Measurements from ENCODE around the gene CADM1.

CADM1 gene

GRCh38 chr11:115363921-115364320 lies 140.3 kb downstream of the CADM1 start:
- Histone ChIP-seq H3K4me1 (ENCODE audit: control insufficient read depth, insufficient read depth, low read length) (no peaks in the 10 kb centered on the region), H3K36me3 (ENCODE audit: control insufficient read depth, insufficient read depth, low read length) (no peaks in the 10 kb centered on the region)
- 93 to 94% methylated on average over 3 of the region's 3 CpGs for WGBS, 2 experiments

GRCh38 chr11:115363426-115363825 lies 140.8 kb downstream of the CADM1 start:
- 91% methylated on average over 2 of the region's 2 CpGs; no CpG with 5 or more reads in 1 of the 2 experiments for WGBS, 2 experiments
- H3K27ac ChIP-seq (ENCODE audit: insufficient read depth, low read depth, low read length, poor library complexity, severe bottlenecking) = no peak overlapping the region
- H3K27me3 ChIP-seq (ENCODE audit: control insufficient read depth, insufficient read depth, low read length, poor library complexity, severe bottlenecking) = no peaks in the 10 kb centered on the region
- no peak overlapping the region for H3K4me3 ChIP-seq (ENCODE audit: insufficient read depth, low read depth, low read length)
- no peaks in the 10 kb centered on the region for H3K9me3 ChIP-seq (ENCODE audit: control insufficient read depth, low read length)
- H3K36me3 ChIP-seq (ENCODE audit: control insufficient read depth, insufficient read depth, low read length) = no peaks in the 10 kb centered on the region
- H3K4me1 ChIP-seq (ENCODE audit: control insufficient read depth, insufficient read depth, low read length) = no peaks in the 10 kb centered on the region

More at GRCh38 chr11:115363921-115364320, 140.3 kb downstream of the CADM1 start:
- H3K9me3 ChIP-seq (ENCODE audit: control insufficient read depth, low read length) = no peaks in the 10 kb centered on the region
- no peak overlapping the region for H3K27ac ChIP-seq (ENCODE audit: insufficient read depth, low read depth, low read length, poor library complexity, severe bottlenecking)
- H3K4me3 ChIP-seq (ENCODE audit: insufficient read depth, low read depth, low read length) = no peak overlapping the region
- H3K27me3 ChIP-seq (ENCODE audit: control insufficient read depth, insufficient read depth, low read length, poor library complexity, severe bottlenecking) = no peaks in the 10 kb centered on the region

DNA sequence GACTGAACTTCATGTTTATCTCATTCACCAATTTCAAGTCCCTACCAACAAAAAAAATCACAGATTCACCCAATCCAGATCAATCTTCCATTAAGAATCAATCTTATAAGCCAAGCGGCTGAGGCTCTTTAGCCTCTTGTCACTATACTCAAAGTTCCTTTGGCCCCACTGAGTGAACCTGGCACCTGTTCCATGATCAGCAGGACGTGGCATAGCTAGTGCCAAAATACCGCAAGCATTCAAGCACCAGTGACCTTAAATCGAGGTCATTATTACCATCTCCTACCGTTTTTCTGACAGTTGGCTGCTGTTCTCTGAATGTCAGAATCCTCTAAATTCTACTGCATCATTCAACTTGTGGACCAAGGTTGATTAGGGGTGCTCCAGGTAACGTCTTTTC lies 141.2 kb downstream of the CADM1 start:
- WGBS, 2 experiments = 92 to 94% methylated on average over 6 of the region's 6 CpGs
- Histone ChIP-seq H3K4me1 (ENCODE audit: control insufficient read depth, insufficient read depth, low read length) (no peaks in the 10 kb centered on the region), H3K9me3 (ENCODE audit: control insufficient read depth, low read length) (no peaks in the 10 kb centered on the region), H3K27ac (ENCODE audit: insufficient read depth, low read depth, low read length, poor library complexity, severe bottlenecking) (no peak overlapping the region), H3K27me3 (ENCODE audit: control insufficient read depth, insufficient read depth, low read length, poor library complexity, severe bottlenecking) (no peaks in the 10 kb centered on the region), H3K36me3 (ENCODE audit: control insufficient read depth, insufficient read depth, low read length) (no peaks in the 10 kb centered on the region), H3K4me3 (ENCODE audit: insufficient read depth, low read depth, low read length) (no peak overlapping the region)

DNA sequence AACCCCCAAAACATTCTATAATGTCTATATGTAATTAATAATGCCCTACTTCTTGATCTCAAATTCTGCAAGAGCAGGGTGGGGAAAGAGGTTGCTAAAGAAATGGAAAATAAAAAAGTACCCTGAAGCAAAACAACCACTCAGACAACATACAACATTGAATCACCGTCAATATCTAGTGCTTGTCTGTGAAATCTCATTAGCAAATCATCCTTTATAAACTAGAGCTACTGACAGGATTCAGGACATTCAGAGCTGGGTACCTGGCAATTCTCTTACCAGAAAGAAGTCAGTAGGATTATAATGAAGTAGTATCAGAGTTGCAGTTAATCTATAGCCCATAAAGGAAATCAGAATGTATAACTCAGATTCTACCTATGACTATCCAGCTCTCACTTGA lies 143.2 kb downstream of the CADM1 start:
- Histone ChIP-seq H3K4me1 (ENCODE audit: control insufficient read depth, insufficient read depth, low read length) (no peaks in the 10 kb centered on the region), H3K27me3 (ENCODE audit: control insufficient read depth, insufficient read depth, low read length, poor library complexity, severe bottlenecking) (no peaks in the 10 kb centered on the region), H3K9me3 (ENCODE audit: control insufficient read depth, low read length) (no peaks in the 10 kb centered on the region), H3K4me3 (ENCODE audit: insufficient read depth, low read depth, low read length) (no peak overlapping the region), H3K36me3 (ENCODE audit: control insufficient read depth, insufficient read depth, low read length) (no peaks in the 10 kb centered on the region), H3K27ac (ENCODE audit: insufficient read depth, low read depth, low read length, poor library complexity, severe bottlenecking) (no peak overlapping the region)
- 96 to 100% methylated on average over 1 of the region's 1 CpG for WGBS, 2 experiments

DNA sequence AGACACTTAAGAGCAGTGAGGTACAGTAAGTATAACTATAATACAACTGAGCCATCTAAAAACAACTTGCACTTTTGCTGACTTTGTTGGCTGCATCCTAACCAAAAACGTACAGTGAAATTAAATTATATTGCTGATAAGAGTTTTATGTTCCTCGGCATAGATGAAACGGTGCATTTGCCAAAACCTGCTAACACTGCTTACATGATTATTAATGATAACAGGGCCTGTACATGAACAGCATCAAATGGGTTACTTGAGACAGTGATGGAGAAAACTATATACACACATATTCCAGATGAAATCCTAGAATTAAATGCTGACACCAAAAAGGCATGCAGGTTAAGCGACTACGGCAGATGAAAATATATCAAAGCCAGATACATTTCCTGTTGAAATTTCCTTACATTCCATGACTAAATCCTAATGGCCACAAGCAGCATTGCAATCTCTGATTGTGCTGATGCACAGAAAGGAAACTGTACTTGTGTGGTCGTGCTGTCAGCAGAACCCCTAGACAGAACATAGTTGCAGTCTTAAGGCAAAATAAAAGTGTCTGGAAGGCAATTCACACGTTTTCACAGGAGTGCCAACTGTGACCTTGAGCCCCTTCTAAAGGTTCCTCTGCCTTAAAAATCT lies 143.9 kb downstream of the CADM1 start:
- no peak overlapping the region for H3K27ac ChIP-seq (ENCODE audit: insufficient read depth, low read depth, low read length, poor library complexity, severe bottlenecking)
- WGBS, 2 experiments = 90 to 91% methylated on average over 7 of the region's 7 CpGs

DNA sequence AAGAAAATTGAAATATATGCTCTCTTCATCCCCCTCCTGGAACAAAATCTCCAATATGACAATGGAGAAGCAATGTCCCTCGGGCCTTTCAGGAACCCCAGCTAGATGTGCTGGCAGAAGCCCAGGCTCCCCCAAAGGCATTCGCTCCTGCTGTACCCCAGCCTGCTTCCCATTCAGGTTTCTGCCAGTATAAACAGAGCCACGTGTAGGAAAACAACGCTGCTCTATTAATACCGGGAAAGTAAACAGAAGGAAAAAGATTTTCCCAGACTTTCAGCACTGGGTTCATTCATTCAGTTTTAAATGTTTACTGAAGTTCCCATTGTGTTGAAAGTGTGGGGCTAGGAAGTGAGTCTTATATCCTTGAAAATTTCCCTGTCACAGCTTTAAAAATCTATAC lies 147.1 kb downstream of the CADM1 start:
- Histone ChIP-seq H3K36me3 (ENCODE audit: control insufficient read depth, insufficient read depth, low read length) (no peaks in the 10 kb centered on the region), H3K9me3 (ENCODE audit: control insufficient read depth, low read length) (no peaks in the 10 kb centered on the region), H3K4me1 (ENCODE audit: control insufficient read depth, insufficient read depth, low read length) (no peaks in the 10 kb centered on the region), H3K27me3 (ENCODE audit: control insufficient read depth, insufficient read depth, low read length, poor library complexity, severe bottlenecking) (no peaks in the 10 kb centered on the region), H3K4me3 (ENCODE audit: insufficient read depth, low read depth, low read length) (no peak overlapping the region), H3K27ac (ENCODE audit: insufficient read depth, low read depth, low read length, poor library complexity, severe bottlenecking) (no peak overlapping the region)
- WGBS, 2 experiments = 82 to 84% methylated on average over 5 of the region's 5 CpGs

More for the DNA sequence above, 143.9 kb downstream of the CADM1 start:
- H3K36me3 ChIP-seq (ENCODE audit: control insufficient read depth, insufficient read depth, low read length) = no peaks in the 10 kb centered on the region
- no peaks in the 10 kb centered on the region for H3K4me1 ChIP-seq (ENCODE audit: control insufficient read depth, insufficient read depth, low read length)
- H3K9me3 ChIP-seq (ENCODE audit: control insufficient read depth, low read length) = no peaks in the 10 kb centered on the region
- H3K27me3 ChIP-seq (ENCODE audit: control insufficient read depth, insufficient read depth, low read length, poor library complexity, severe bottlenecking) = no peaks in the 10 kb centered on the region
- no peak overlapping the region for H3K4me3 ChIP-seq (ENCODE audit: insufficient read depth, low read depth, low read length)

- no peaks in the 10 kb centered on the region for H3K4me1 ChIP-seq (ENCODE audit: control insufficient read depth, insufficient read depth, low read length)
- H3K36me3 ChIP-seq (ENCODE audit: control insufficient read depth, insufficient read depth, low read length) = no peaks in the 10 kb centered on the region
- no peaks in the 10 kb centered on the region for H3K27me3 ChIP-seq (ENCODE audit: control insufficient read depth, insufficient read depth, low read length, poor library complexity, severe bottlenecking)
- H3K27ac ChIP-seq (ENCODE audit: insufficient read depth, low read depth, low read length, poor library complexity, severe bottlenecking) = no peak overlapping the region
- H3K9me3 ChIP-seq (ENCODE audit: control insufficient read depth, low read length) = no peaks in the 10 kb centered on the region
- 88 to 95% methylated on average over 4 to 5 of the region's 6 CpGs for WGBS, 2 experiments
- H3K4me3 ChIP-seq (ENCODE audit: insufficient read depth, low read depth, low read length) = no peak overlapping the region
Observed at GRCh38 chr11:115352805-115353485, 151.3 kb downstream of the CADM1 start.

GRCh38 chr11:115349335-115350017 lies 154.7 kb downstream of the CADM1 start:
- Histone ChIP-seq H3K27me3 (ENCODE audit: control insufficient read depth, insufficient read depth, low read length, poor library complexity, severe bottlenecking) (no peaks in the 10 kb centered on the region), H3K9me3 (ENCODE audit: control insufficient read depth, low read length) (no peaks in the 10 kb centered on the region), H3K36me3 (ENCODE audit: control insufficient read depth, insufficient read depth, low read length) (no peaks in the 10 kb centered on the region), H3K4me1 (ENCODE audit: control insufficient read depth, insufficient read depth, low read length) (peaks cover 21% of the 10 kb centered on the region), H3K4me3 (ENCODE audit: insufficient read depth, low read depth, low read length) (no peak overlapping the region), H3K27ac (ENCODE audit: insufficient read depth, low read depth, low read length, poor library complexity, severe bottlenecking) (no peak overlapping the region)
- 94 to 95% methylated on average over 7 of the region's 7 CpGs for WGBS, 2 experiments

GRCh38 chr11:115348416-115348815 lies 155.8 kb downstream of the CADM1 start:
- Histone ChIP-seq H3K4me3 (ENCODE audit: insufficient read depth, low read depth, low read length) (no peak overlapping the region), H3K4me1 (ENCODE audit: control insufficient read depth, insufficient read depth, low read length) (peaks cover 25% of the 10 kb centered on the region), H3K9me3 (ENCODE audit: control insufficient read depth, low read length) (no peaks in the 10 kb centered on the region), H3K27ac (ENCODE audit: insufficient read depth, low read depth, low read length, poor library complexity, severe bottlenecking) (no peak overlapping the region), H3K36me3 (ENCODE audit: control insufficient read depth, insufficient read depth, low read length) (no peaks in the 10 kb centered on the region), H3K27me3 (ENCODE audit: control insufficient read depth, insufficient read depth, low read length, poor library complexity, severe bottlenecking) (no peaks in the 10 kb centered on the region)
- WGBS, 2 experiments = 95 to 99% methylated on average over 6 of the region's 6 CpGs

DNA sequence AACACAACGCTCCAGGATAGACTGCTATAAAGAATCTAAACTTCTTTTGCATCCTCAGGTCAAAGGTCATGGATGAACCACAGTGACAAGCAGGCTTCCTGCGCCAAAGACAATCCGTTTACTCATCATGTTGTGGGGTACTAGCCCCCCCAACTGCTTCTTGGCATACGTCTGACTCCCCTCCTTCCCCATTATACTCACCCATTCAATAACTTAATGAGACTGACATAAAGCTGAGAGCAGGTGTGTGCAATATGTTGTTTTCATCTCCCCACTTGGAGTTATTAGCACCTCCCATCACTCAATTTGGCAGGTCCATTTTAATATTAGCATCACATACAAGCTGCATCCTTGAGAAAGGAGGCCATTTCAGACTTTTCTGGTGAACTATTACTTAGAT lies 157.1 kb downstream of the CADM1 start:
- H3K27ac ChIP-seq (ENCODE audit: insufficient read depth, low read depth, low read length, poor library complexity, severe bottlenecking) = no peak overlapping the region
- peaks cover 25% of the 10 kb centered on the region for H3K4me1 ChIP-seq (ENCODE audit: control insufficient read depth, insufficient read depth, low read length)
- WGBS, 2 experiments = 85 to 86% methylated on average over 4 of the region's 4 CpGs

More for the DNA sequence above, 157.1 kb downstream of the CADM1 start:
- Histone ChIP-seq H3K4me3 (ENCODE audit: insufficient read depth, low read depth, low read length) (no peak overlapping the region), H3K9me3 (ENCODE audit: control insufficient read depth, low read length) (no peaks in the 10 kb centered on the region), H3K27me3 (ENCODE audit: control insufficient read depth, insufficient read depth, low read length, poor library complexity, severe bottlenecking) (no peaks in the 10 kb centered on the region), H3K36me3 (ENCODE audit: control insufficient read depth, insufficient read depth, low read length) (no peaks in the 10 kb centered on the region)
